Suprapubic skin (tissue), 4 donors: ENCODE measurements around the gene CEACAM8. TPM values are rescaled to one million over a fixed set of nuclear protein-coding genes. Genes with fewer than 3 reads are reported as not detected.

ENCODE experiments used
- DNase-seq, 2 donors: peaks; one replicate each; pipeline ENCODE4 v3.0.0-alpha.2; 2019; ENCODE audit warnings: low spot score in 2 of 2
- H3K27ac ChIP-seq: fragments of 200-600 bp; sonication (generic); one replicate; pipeline ENCODE4 v1.5.1; 2019
- H3K27me3 ChIP-seq: fragments of 200-600 bp; sonication (generic); one replicate; pipeline ENCODE4 v1.5.1; 2019
- H3K36me3 ChIP-seq: fragments of 200-600 bp; sonication (generic); one replicate; pipeline ENCODE4 v1.5.1; 2019
- H3K4me1 ChIP-seq: fragments of 200-600 bp; sonication (generic); one replicate; pipeline ENCODE4 v1.5.1; 2019
- H3K4me3 ChIP-seq: fragments of 200-600 bp; sonication (generic); one replicate; pipeline ENCODE4 v1.5.1; 2019; ENCODE audit warnings: mild to moderate bottlenecking
- H3K9me3 ChIP-seq: fragments of 200-600 bp; sonication (generic); one replicate; pipeline ENCODE4 v1.5.1; 2019
- CTCF ChIP-seq, 2 donors: fragments of 200-600 bp in 1 of 2; fragments of 450-650 bp in 1 of 2; sonication (generic) in 1 of 2; IDR thresholded peaks; one replicate each; pipeline ENCODE4 v1.5.1; 2016 to 2019; ENCODE audit warnings: antibody characterized with exemption in 2 of 2, mild to moderate bottlenecking in 1 of 2, moderate library complexity in 1 of 2
- EP300 ChIP-seq: sonication (generic); formaldehyde crosslinking; IDR thresholded peaks from one replicate; pipeline ENCODE4 v1.6.1; 2017; ENCODE audit warnings: antibody characterized with exemption
- POLR2A ChIP-seq, 2 donors: fragments of 450-650 bp; IDR thresholded peaks; one replicate each; pipeline ENCODE4 v1.6.1; 2017; ENCODE audit warnings: antibody characterized with exemption in 2 of 2, mild to moderate bottlenecking in 2 of 2, moderate library complexity in 2 of 2
- POLR2AphosphoS5 ChIP-seq, 3 donors: sonication (generic); formaldehyde crosslinking; IDR thresholded peaks; one replicate each; pipeline ENCODE4 v1.6.1; 2017; ENCODE audit warnings: antibody characterized with exemption in 3 of 3
- WGBS: methylation state at CpG from one replicate; pipeline ENCODE4 v1.1.5; 2018; 5-methylcytosine and 5-hydroxymethylcytosine counted together
- total RNA-seq, 4 donors: library from RNA; depleted of rRNA; stranded (reverse); fragments of >200 nt; gene quantifications; one replicate each; pipeline ENCODE4 v1.1.0, GENCODE V29; 2016

The CEACAM8 gene
- total RNA-seq, 4 donors from 2014 or later: 0.18 TPM; not detected in 3

GRCh38 chr19:42584466-42584865 lies 10.3 kb downstream of the CEACAM8 start:
- DNase-seq: no peak
- TF ChIP-seq POLR2AphosphoS5 (IDR thresholded peaks at IDR 0.05) (no peak), EP300 (no peak), CTCF (IDR thresholded peaks at IDR 0.05) (no peak), POLR2A (IDR thresholded peaks at IDR 0.05) (no peak)
- Histone ChIP-seq H3K27me3 (no peaks in the 10 kb centered on the region), H3K27ac (no peak overlapping the region), H3K36me3 (no peaks in the 10 kb centered on the region), H3K9me3 (no peaks in the 10 kb centered on the region), H3K4me3 (no peak overlapping the region), H3K4me1 (no peaks in the 10 kb centered on the region)

DNA sequence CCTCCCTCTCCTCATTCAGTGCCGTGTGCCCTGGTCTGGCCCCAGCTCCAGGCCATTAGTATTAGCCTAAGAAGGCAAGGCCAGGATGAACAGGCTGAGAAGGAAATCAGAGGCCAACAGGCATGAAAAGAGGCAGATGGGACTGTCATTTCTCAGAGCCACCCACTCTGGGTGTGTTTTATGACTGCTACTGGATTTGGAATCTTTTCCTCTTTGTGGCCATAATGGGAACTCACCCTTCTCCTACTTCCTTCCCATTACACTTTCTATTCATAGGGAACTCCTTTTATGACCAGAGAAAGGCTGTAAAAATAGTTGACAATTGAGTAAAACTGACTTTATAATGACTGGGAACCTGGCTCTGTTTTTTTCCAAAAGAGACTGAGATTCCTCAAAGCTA lies 17.7 kb downstream of the CEACAM8 start:
- no peak for DNase-seq
- Histone ChIP-seq H3K4me3 (no peak overlapping the region), H3K4me1 (no peaks in the 10 kb centered on the region), H3K27ac (no peak overlapping the region), H3K27me3 (no peaks in the 10 kb centered on the region), H3K36me3 (no peaks in the 10 kb centered on the region), H3K9me3 (no peaks in the 10 kb centered on the region)
- TF ChIP-seq POLR2A (IDR thresholded peaks at IDR 0.05) (no peak), POLR2AphosphoS5 (IDR thresholded peaks at IDR 0.05) (no peak), EP300 (no peak)
- 57% methylated on average over 1 of the region's 1 CpG for WGBS

GRCh38 chr19:42576241-42576640 lies 18.5 kb downstream of the CEACAM8 start:
- Histone ChIP-seq H3K36me3 (no peaks in the 10 kb centered on the region), H3K4me1 (no peaks in the 10 kb centered on the region), H3K4me3 (no peak overlapping the region), H3K27ac (no peak overlapping the region), H3K27me3 (no peaks in the 10 kb centered on the region), H3K9me3 (no peaks in the 10 kb centered on the region)
- 83% methylated on average over 2 of the region's 2 CpGs for WGBS
- TF ChIP-seq CTCF (IDR thresholded peaks at IDR 0.05) (no peak), POLR2AphosphoS5 (IDR thresholded peaks at IDR 0.05) (no peak), EP300 (no peak), POLR2A (IDR thresholded peaks at IDR 0.05) (no peak)
- no peak for DNase-seq

DNA sequence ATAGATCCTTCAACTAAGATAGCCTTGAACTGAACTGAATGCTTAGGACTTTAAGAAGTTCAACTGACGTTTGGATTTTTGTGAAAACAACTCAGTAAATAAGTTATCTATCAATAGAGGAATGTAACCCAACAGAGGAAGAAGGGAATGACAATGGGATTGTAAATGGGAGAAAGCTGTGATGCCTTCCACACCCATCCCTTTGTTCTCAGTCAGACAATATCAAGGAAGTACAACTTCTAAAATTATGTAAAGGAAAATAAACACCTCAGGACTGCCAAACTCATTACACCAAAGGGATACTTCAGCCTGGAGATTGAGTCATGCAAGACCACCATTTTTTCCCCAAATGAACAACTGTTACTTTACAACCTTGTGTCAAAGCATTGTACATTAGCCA lies 21.1 kb downstream of the CEACAM8 start:
- H3K36me3 ChIP-seq: no peaks in the 10 kb centered on the region
- no peaks in the 10 kb centered on the region for H3K27me3 ChIP-seq
- no peaks in the 10 kb centered on the region for H3K9me3 ChIP-seq
- H3K4me3 ChIP-seq: no peak overlapping the region
- TF ChIP-seq CTCF (IDR thresholded peaks at IDR 0.05) (no peak), POLR2A (IDR thresholded peaks at IDR 0.05) (no peak), EP300 (no peak), POLR2AphosphoS5 (IDR thresholded peaks at IDR 0.05) (no peak)
- H3K4me1 ChIP-seq: no peaks in the 10 kb centered on the region
- WGBS: 46% methylated on average over 1 of the region's 1 CpG
- H3K27ac ChIP-seq: no peak overlapping the region
- DNase-seq: no peak

- H3K36me3 ChIP-seq: no peaks in the 10 kb centered on the region
- H3K9me3 ChIP-seq: no peaks in the 10 kb centered on the region
- H3K27ac ChIP-seq: no peak overlapping the region
- no peak for DNase-seq
- no peaks in the 10 kb centered on the region for H3K27me3 ChIP-seq
- 53% methylated on average over 2 of the region's 2 CpGs for WGBS
- TF ChIP-seq EP300 (no peak), POLR2AphosphoS5 (IDR thresholded peaks at IDR 0.05) (no peak), POLR2A (IDR thresholded peaks at IDR 0.05) (no peak), CTCF (IDR thresholded peaks at IDR 0.05) (no peak)
- no peaks in the 10 kb centered on the region for H3K4me1 ChIP-seq
- H3K4me3 ChIP-seq: no peak overlapping the region
Observed at GRCh38 chr19:42571116-42571515, 23.6 kb downstream of the CEACAM8 start.

GRCh38 chr19:42569193-42569592 lies 25.5 kb downstream of the CEACAM8 start:
- WGBS: 77% methylated on average over 2 of the region's 2 CpGs
- no peak for DNase-seq
- no peak overlapping the region for H3K4me3 ChIP-seq

More at GRCh38 chr19:42569193-42569592, 25.5 kb downstream of the CEACAM8 start:
- Histone ChIP-seq H3K27me3 (no peaks in the 10 kb centered on the region), H3K27ac (no peak overlapping the region), H3K9me3 (no peaks in the 10 kb centered on the region), H3K4me1 (no peaks in the 10 kb centered on the region), H3K36me3 (no peaks in the 10 kb centered on the region)
- TF ChIP-seq POLR2AphosphoS5 (IDR thresholded peaks at IDR 0.05) (no peak), POLR2A (IDR thresholded peaks at IDR 0.05) (no peak), CTCF (IDR thresholded peaks at IDR 0.05) (no peak), EP300 (no peak)
